ENCODE results near the gene ZNF208.
"Not testable (repeated sequence)": the region's sequence is repeated elsewhere in the genome, so short reads cannot be mapped to it uniquely, and the experiment has no call there.

ZNF208 gene

DNA sequence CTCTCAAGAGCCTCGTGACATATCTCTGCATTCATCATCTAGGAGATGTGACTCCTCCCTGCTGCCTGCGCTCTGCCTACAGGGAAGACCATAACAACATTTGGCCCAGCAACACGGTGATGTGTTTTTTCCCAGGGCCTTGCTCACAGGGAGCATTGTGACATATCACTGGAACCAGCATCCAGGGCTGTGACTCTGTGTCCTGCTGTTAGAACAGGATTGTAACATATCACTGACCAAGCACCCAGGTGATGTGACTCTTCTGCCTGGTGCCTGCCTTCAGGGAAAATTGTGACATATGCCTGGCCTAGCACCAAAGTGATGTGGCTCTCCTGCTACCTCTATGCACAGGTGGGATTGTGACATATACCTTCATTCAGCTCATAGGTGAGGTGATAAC, 95.3 kb downstream of the ZNF208 start:
- no peak for ATAC-seq (replicated peaks; ENCODE audit: extremely low read depth, poor library complexity, severe bottlenecking)
- DNase-seq (ENCODE audit: low spot score in 2 of 2), result no peak
- no peak overlapping the region for H3K4me3 Mint-ChIP-seq
- no peak overlapping the region for H3K27ac Mint-ChIP-seq (ENCODE audit: low read depth)
- peaks cover 13% of the 10 kb centered on the region for H3K9me3 Mint-ChIP-seq
- no peaks in the 10 kb centered on the region for H3K4me1 Mint-ChIP-seq
- no peaks in the 10 kb centered on the region for H3K36me3 Mint-ChIP-seq (ENCODE audit: insufficient read depth)
- no peaks in the 10 kb centered on the region for H3K27me3 Mint-ChIP-seq

DNA sequence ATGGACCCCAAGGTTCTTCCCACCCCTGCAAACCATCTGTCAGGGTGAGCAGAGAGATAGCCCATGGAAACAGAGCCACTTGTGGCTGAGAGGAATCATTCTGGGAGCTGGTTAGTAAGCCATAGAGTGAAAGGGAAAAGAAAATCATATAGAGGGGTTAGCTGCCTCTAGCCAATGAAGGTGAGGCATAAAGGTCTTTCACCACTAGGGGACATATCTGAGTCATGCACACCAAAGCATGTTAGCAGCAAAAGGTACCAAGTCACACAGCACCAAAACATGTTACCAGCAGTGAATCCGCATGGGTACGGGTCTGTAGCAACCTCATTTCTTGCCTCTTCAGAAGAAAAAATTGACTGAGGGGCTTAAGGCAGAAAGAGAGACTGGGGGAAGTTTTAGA, 98.1 kb downstream of the ZNF208 start:
- Mint-ChIP-seq H3K4me3 (no peak overlapping the region), H3K9me3 (peaks cover 13% of the 10 kb centered on the region), H3K27ac (ENCODE audit: low read depth) (no peak overlapping the region), H3K4me1 (no peaks in the 10 kb centered on the region), H3K36me3 (ENCODE audit: insufficient read depth) (no peaks in the 10 kb centered on the region), H3K27me3 (no peaks in the 10 kb centered on the region)
- ATAC-seq (replicated peaks; ENCODE audit: extremely low read depth, poor library complexity, severe bottlenecking) (no peak), DNase-seq (ENCODE audit: low spot score in 2 of 2) (no peak)

DNA sequence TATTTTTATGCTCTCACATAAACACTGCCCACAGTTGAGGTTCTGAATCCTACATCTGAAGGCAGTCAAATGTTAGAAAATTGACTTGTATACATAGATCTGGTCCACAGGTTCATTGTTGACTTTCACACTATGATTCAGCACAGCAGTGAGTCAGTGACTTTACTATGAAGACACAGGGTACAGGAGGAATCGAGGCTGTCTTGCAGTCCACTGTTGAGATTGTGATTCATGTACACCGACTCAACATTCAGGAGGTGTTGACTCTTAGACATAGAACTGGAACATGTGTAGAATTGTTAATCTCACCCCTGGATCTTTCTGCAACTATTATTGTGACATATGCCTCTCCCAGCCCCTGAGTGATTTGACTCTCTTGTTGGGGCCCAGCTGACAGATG, 100.4 kb downstream of the ZNF208 start:
- H3K27me3 Mint-ChIP-seq, result no peaks in the 10 kb centered on the region
- H3K4me1 Mint-ChIP-seq, result no peaks in the 10 kb centered on the region
- H3K36me3 Mint-ChIP-seq (ENCODE audit: insufficient read depth), result peaks cover 2% of the 10 kb centered on the region
- DNase-seq (ENCODE audit: low spot score in 2 of 2) (no peak), ATAC-seq (replicated peaks; ENCODE audit: extremely low read depth, poor library complexity, severe bottlenecking) (no peak)
- H3K9me3 Mint-ChIP-seq, result peaks cover 11% of the 10 kb centered on the region
- no peak overlapping the region for H3K4me3 Mint-ChIP-seq
- H3K27ac Mint-ChIP-seq (ENCODE audit: low read depth), result no peak overlapping the region

DNA sequence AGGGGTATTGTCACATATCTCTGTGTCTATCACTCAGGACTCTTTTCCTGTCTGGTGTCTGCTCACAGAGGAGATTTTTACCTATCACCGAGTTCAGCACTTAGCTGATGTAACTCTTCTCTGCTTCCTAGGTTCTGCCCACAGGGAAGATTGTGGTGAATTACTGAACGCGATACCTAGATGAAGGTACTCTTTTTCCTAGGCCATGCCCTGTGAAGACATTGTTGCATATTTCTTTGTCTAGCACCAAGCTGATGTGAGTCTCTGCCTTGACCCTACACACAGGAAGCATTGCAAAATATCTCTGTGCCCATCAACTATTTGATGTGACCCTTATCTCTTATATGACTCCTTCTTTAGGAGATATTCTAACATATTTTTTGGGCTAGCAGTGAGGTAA, 102.7 kb downstream of the ZNF208 start:
- no peak overlapping the region for H3K4me3 Mint-ChIP-seq
- H3K36me3 Mint-ChIP-seq (ENCODE audit: insufficient read depth), result peaks cover 2% of the 10 kb centered on the region
- no peaks in the 10 kb centered on the region for H3K27me3 Mint-ChIP-seq

DNA sequence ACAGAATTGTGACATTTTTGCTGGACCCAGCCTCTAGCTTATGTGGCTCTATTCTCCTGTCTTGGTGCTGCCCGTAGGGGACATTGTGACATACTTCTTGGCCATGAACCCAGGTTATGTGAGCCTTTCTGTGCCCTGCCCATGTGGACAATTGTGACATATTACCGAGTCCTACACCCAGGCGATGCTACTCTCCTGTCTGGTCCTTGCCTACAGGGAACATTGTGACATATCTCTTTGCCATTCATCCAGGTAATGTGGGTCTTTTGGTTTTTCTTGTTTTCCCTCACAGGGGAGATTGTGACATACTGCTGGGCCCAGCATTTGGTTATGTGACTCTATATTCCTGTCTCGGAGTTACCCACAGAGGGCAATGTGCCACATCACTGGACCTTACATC, 103.2 kb downstream of the ZNF208 start:
- Mint-ChIP-seq H3K27me3 (no peaks in the 10 kb centered on the region), H3K9me3 (peaks cover 6% of the 10 kb centered on the region), H3K27ac (ENCODE audit: low read depth) (no peak overlapping the region), H3K4me1 (no peaks in the 10 kb centered on the region), H3K36me3 (ENCODE audit: insufficient read depth) (peaks cover 2% of the 10 kb centered on the region), H3K4me3 (no peak overlapping the region)
- ATAC-seq (replicated peaks; ENCODE audit: extremely low read depth, poor library complexity, severe bottlenecking) (no peak), DNase-seq (ENCODE audit: low spot score in 2 of 2) (no peak)

More for the DNA sequence above, 102.7 kb downstream of the ZNF208 start:
- no peak overlapping the region for H3K27ac Mint-ChIP-seq (ENCODE audit: low read depth)
- DNase-seq (ENCODE audit: low spot score in 2 of 2) (no peak), ATAC-seq (replicated peaks; ENCODE audit: extremely low read depth, poor library complexity, severe bottlenecking) (no peak)
- peaks cover 6% of the 10 kb centered on the region for H3K9me3 Mint-ChIP-seq
- H3K4me1 Mint-ChIP-seq, result no peaks in the 10 kb centered on the region

- Mint-ChIP-seq H3K4me3 (no peak overlapping the region), H3K27ac (ENCODE audit: low read depth) (no peak overlapping the region), H3K4me1 (no peaks in the 10 kb centered on the region), H3K9me3 (peaks cover 6% of the 10 kb centered on the region), H3K27me3 (no peaks in the 10 kb centered on the region), H3K36me3 (ENCODE audit: insufficient read depth) (peaks cover 2% of the 10 kb centered on the region)
- ATAC-seq (replicated peaks; ENCODE audit: extremely low read depth, poor library complexity, severe bottlenecking), result no peak
- DNase-seq (ENCODE audit: low spot score in 2 of 2), result no peak
Measured at GRCh38 chr19:21902571-21902970, 108.2 kb downstream of the ZNF208 start.

GRCh38 chr19:21901861-21902260, 108.9 kb downstream of the ZNF208 start:
- no peak overlapping the region for H3K4me3 Mint-ChIP-seq
- ATAC-seq (replicated peaks; ENCODE audit: extremely low read depth, poor library complexity, severe bottlenecking) (no peak), DNase-seq (ENCODE audit: low spot score in 2 of 2) (no peak)
- peaks cover 6% of the 10 kb centered on the region for H3K9me3 Mint-ChIP-seq
- peaks cover 3% of the 10 kb centered on the region for H3K36me3 Mint-ChIP-seq (ENCODE audit: insufficient read depth)
- H3K27ac Mint-ChIP-seq (ENCODE audit: low read depth), result no peak overlapping the region
- no peaks in the 10 kb centered on the region for H3K4me1 Mint-ChIP-seq
- no peaks in the 10 kb centered on the region for H3K27me3 Mint-ChIP-seq

- no peaks in the 10 kb centered on the region for H3K27me3 Mint-ChIP-seq
- ATAC-seq (replicated peaks; ENCODE audit: extremely low read depth, poor library complexity, severe bottlenecking) (no peak), DNase-seq (ENCODE audit: low spot score in 2 of 2) (no peak)
- H3K27ac Mint-ChIP-seq (ENCODE audit: low read depth), result no peak overlapping the region
- H3K4me3 Mint-ChIP-seq, result no peak overlapping the region
- peaks cover 1% of the 10 kb centered on the region for H3K36me3 Mint-ChIP-seq (ENCODE audit: insufficient read depth)
- no peaks in the 10 kb centered on the region for H3K4me1 Mint-ChIP-seq
- H3K9me3 Mint-ChIP-seq, result peaks cover 4% of the 10 kb centered on the region
Measured at GRCh38 chr19:21900401-21900800, 110.3 kb downstream of the ZNF208 start.

GRCh38 chr19:21891086-21891485, 119.7 kb downstream of the ZNF208 start:
- Mint-ChIP-seq H3K27me3 (no peaks in the 10 kb centered on the region), H3K4me1 (no peaks in the 10 kb centered on the region), H3K36me3 (ENCODE audit: insufficient read depth) (no peaks in the 10 kb centered on the region), H3K4me3 (no peak overlapping the region), H3K9me3 (peaks cover 6% of the 10 kb centered on the region), H3K27ac (ENCODE audit: low read depth) (no peak overlapping the region)
- DNase-seq (ENCODE audit: low spot score in 2 of 2), result no peak
- no peak for ATAC-seq (replicated peaks; ENCODE audit: extremely low read depth, poor library complexity, severe bottlenecking)

- not testable (repeated sequence) for ATAC-seq (replicated peaks; ENCODE audit: extremely low read depth, poor library complexity, severe bottlenecking); DNase-seq (ENCODE audit: low spot score in 2 of 2); H3K27ac Mint-ChIP-seq (ENCODE audit: low read depth); H3K27me3 Mint-ChIP-seq; H3K36me3 Mint-ChIP-seq (ENCODE audit: insufficient read depth); H3K4me3 Mint-ChIP-seq; H3K9me3 Mint-ChIP-seq; H3K4me1 Mint-ChIP-seq
Measured at GRCh38 chr19:21890017-21890416, 120.7 kb downstream of the ZNF208 start.

GRCh38 chr19:21885516-21885915, 125.2 kb downstream of the ZNF208 start:
- ATAC-seq (replicated peaks; ENCODE audit: extremely low read depth, poor library complexity, severe bottlenecking); H3K9me3 Mint-ChIP-seq; H3K36me3 Mint-ChIP-seq (ENCODE audit: insufficient read depth); H3K4me3 Mint-ChIP-seq; H3K4me1 Mint-ChIP-seq; DNase-seq (ENCODE audit: low spot score in 2 of 2); H3K27ac Mint-ChIP-seq (ENCODE audit: low read depth): not testable (repeated sequence)
- peaks cover 27% of the 10 kb centered on the region for H3K27me3 Mint-ChIP-seq

DNA sequence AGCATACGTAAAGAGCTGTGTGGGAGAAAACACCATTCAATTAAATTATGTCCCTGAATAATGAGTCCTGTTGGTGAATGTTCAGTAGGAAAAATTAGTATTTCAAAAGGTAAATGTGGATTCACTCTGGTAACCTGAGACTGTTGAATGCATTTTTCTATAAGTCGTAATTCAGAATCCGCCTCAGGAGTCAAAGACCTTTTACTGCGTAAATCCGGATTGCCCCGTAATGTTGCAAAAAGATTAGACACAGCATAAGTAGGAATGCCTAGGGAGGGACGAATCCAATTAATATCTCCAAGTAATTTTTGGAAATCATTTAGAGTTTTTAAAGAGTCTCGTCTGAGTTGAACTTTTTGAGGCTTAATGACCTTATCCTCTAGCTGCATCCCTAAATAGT, 126.0 kb downstream of the ZNF208 start:
- H3K4me3 Mint-ChIP-seq; H3K36me3 Mint-ChIP-seq (ENCODE audit: insufficient read depth); H3K4me1 Mint-ChIP-seq; H3K27ac Mint-ChIP-seq (ENCODE audit: low read depth); ATAC-seq (replicated peaks; ENCODE audit: extremely low read depth, poor library complexity, severe bottlenecking); DNase-seq (ENCODE audit: low spot score in 2 of 2); H3K9me3 Mint-ChIP-seq: not testable (repeated sequence)
- H3K27me3 Mint-ChIP-seq, result peaks cover 27% of the 10 kb centered on the region

DNA sequence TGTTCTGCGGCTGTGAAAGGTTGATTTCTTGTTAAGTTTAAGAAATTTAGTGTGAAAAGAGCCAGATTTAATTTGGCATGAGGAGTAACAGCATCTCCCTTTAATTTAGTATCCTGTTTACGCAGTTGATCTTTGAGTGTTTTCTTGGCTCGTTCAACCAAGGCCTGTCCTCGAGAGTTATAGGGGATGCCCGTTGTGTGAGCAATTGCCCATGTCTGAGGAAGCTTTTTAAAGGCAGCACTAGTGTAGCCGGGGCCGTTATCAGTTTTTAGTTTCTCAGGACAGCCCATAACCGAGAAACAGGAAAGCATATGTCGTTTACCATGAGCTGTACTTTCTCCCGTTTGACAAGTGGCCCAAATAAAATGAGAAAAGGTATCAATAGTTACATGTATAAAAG, 127.2 kb downstream of the ZNF208 start:
- H3K9me3 Mint-ChIP-seq, result no peaks in the 10 kb centered on the region
- ATAC-seq (replicated peaks; ENCODE audit: extremely low read depth, poor library complexity, severe bottlenecking) (no peak), DNase-seq (ENCODE audit: low spot score in 2 of 2) (no peak)
- H3K36me3 Mint-ChIP-seq (ENCODE audit: insufficient read depth), result no peaks in the 10 kb centered on the region
- H3K4me1 Mint-ChIP-seq, result no peaks in the 10 kb centered on the region
- no peak overlapping the region for H3K27ac Mint-ChIP-seq (ENCODE audit: low read depth)
- H3K4me3 Mint-ChIP-seq, result no peak overlapping the region
- peaks cover 27% of the 10 kb centered on the region for H3K27me3 Mint-ChIP-seq

Data from central memory CD8-positive, alpha-beta T cell (primary cell).